Hepatocyte (in vitro differentiated cells): ENCODE data around the gene CLDN12.

ENCODE experiments used
- EZH2 ChIP-seq: fragments of 200-600 bp; sonication (generic); IDR thresholded peaks from 2 replicates; pipeline ENCODE4 v1.6.1; 2016; ENCODE audit warnings: antibody characterized with exemption, mild to moderate bottlenecking, borderline replicate concordance
- TF ChIP-seq, protein P1 (sequence below): fragments of 200-600 bp; sonication (generic); IDR thresholded peaks from 2 replicates; pipeline ENCODE4 v1.5.1; 2016; ENCODE audit warnings: antibody characterized with exemption, mild to moderate bottlenecking; ENCODE audit not compliant: poor library complexity

DNA sequence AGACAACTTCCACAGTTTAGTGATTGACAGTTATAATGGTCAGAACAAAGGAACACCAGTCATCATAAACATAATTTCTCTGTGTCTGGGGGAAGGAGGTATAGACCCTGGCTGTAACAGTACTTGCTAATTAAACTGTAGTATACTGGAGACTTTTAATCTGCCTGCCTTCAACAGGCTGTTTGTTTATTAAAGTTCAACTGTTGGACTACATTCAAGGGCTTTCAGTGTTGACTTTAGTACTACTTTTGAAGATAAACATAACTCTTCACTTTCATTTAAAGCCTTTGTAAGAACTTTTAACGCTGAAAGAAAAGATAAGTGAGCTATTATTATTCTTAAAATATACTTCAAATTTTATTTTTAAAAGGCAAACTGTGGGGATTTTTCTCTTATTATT, 50.7 kb downstream of the CLDN12 start:
- TF ChIP-seq, protein P1, sequence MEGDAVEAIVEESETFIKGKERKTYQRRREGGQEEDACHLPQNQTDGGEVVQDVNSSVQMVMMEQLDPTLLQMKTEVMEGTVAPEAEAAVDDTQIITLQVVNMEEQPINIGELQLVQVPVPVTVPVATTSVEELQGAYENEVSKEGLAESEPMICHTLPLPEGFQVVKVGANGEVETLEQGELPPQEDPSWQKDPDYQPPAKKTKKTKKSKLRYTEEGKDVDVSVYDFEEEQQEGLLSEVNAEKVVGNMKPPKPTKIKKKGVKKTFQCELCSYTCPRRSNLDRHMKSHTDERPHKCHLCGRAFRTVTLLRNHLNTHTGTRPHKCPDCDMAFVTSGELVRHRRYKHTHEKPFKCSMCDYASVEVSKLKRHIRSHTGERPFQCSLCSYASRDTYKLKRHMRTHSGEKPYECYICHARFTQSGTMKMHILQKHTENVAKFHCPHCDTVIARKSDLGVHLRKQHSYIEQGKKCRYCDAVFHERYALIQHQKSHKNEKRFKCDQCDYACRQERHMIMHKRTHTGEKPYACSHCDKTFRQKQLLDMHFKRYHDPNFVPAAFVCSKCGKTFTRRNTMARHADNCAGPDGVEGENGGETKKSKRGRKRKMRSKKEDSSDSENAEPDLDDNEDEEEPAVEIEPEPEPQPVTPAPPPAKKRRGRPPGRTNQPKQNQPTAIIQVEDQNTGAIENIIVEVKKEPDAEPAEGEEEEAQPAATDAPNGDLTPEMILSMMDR = no peak
- TF ChIP-seq EZH2 = no peak
